HL-60 (cell line): ENCODE measurements around the gene MAP2K3.

Source experiments
- POLR2AphosphoS5 ChIP-seq: IDR thresholded peaks from 2 replicates; pipeline ENCODE4 v1.6.1; 2012; ENCODE audit warnings: low read depth
- TF ChIP-seq, protein P1 (sequence below): IDR thresholded peaks from one replicate; pipeline ENCODE4 v1.5.1; 2011; ENCODE audit warnings: low read length, control low read depth, inconsistent platforms; ENCODE audit not compliant: insufficient read depth

DNA sequence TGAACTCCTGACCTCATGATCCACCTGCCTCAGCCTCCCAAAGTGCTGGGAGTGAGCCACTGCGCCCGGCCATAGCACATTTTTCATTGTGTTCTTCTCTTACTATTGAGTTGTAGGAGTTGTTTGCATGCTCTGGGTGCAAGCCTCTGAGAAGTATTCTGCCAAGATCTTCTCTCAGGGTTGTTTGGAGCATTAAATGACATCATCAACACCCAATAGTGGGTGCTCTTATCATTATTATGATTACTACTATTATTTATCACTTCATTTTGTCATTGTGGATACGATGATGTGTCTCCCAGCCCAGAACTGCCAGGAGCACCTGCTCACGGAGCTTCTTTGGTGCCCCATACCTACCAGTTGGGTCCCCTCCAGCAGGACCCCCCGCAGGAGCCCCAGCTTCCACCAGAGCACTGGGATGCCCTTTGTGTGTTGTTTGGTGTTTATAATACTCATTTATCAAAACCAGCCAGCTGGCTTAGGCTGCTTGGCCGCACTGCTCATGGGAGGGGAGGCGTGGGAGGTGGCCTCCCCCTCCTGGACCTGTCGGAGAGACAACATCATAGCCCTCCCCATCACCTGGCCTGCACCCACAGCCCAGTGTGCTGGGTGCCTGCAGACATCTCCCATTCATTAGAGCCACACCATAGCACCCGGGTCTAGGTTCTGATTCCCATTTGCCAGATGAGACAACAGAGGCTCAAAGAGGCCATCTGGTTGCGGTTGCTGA, 12.9 kb upstream of the MAP2K3 start:
- TF ChIP-seq, protein P1, sequence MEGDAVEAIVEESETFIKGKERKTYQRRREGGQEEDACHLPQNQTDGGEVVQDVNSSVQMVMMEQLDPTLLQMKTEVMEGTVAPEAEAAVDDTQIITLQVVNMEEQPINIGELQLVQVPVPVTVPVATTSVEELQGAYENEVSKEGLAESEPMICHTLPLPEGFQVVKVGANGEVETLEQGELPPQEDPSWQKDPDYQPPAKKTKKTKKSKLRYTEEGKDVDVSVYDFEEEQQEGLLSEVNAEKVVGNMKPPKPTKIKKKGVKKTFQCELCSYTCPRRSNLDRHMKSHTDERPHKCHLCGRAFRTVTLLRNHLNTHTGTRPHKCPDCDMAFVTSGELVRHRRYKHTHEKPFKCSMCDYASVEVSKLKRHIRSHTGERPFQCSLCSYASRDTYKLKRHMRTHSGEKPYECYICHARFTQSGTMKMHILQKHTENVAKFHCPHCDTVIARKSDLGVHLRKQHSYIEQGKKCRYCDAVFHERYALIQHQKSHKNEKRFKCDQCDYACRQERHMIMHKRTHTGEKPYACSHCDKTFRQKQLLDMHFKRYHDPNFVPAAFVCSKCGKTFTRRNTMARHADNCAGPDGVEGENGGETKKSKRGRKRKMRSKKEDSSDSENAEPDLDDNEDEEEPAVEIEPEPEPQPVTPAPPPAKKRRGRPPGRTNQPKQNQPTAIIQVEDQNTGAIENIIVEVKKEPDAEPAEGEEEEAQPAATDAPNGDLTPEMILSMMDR = no peak
- no peak for TF ChIP-seq POLR2AphosphoS5
